Esophagus squamous epithelium (tissue), 4 donors: ENCODE measurements around the gene COMT.

ENCODE experiments used
- CTCF ChIP-seq, 6 experiments: fragments of 450-650 bp in 4 of 6; fragments of 200-600 bp in 2 of 6; sonication (generic) in 2 of 6; IDR thresholded peaks; one replicate each; pipeline ENCODE4 v1.5.1; 2016 to 2019; ENCODE audit warnings: antibody characterized with exemption in 6 of 6, mild to moderate bottlenecking in 4 of 6, moderate library complexity in 4 of 6
- POLR2A ChIP-seq, 4 donors: fragments of 450-650 bp; IDR thresholded peaks; one replicate each; pipeline ENCODE4 v1.6.1; 2017; ENCODE audit warnings: antibody characterized with exemption in 4 of 4, mild to moderate bottlenecking in 4 of 4, moderate library complexity in 3 of 4

GRCh38 chr22:19997561-19998231 is 56.1 kb downstream of the COMT start:
- TF ChIP-seq CTCF (IDR thresholded peaks at IDR 0.05) (no peak), POLR2A (IDR thresholded peaks at IDR 0.05) (no peak)
